Activated T-cell treated with anti-CD3 and anti-CD28 coated beads, Interleukin-2, amount 50 U/mL, for 24 hours (primary cell): Measurements from ENCODE around the gene DNA2.
A peak's percentile ranks its signal among the peaks of the same experiment; 100 is the strongest.

Experiments used
- DNase-seq: peaks from one replicate; pipeline ENCODE4 v3.0.0-alpha.2; 2020
- H3K27ac Mint-ChIP-seq: 2 replicates; pipeline ENCODE4 v1.8.0; 2020; ENCODE audit warnings: mild to moderate bottlenecking, mixed read lengths
- H3K27me3 Mint-ChIP-seq: 2 replicates; pipeline ENCODE4 v1.8.0; 2020; ENCODE audit warnings: mixed read lengths
- H3K36me3 Mint-ChIP-seq: 2 replicates; pipeline ENCODE4 v1.8.0; 2020; ENCODE audit warnings: low read depth, mixed read lengths
- H3K4me1 Mint-ChIP-seq: 2 replicates; pipeline ENCODE4 v1.8.0; 2020; ENCODE audit warnings: low read depth, mixed read lengths
- H3K4me3 Mint-ChIP-seq: 2 replicates; pipeline ENCODE4 v1.8.0; 2020; ENCODE audit warnings: mild to moderate bottlenecking, moderate library complexity, mixed read lengths
- H3K9me3 Mint-ChIP-seq: 2 replicates; pipeline ENCODE4 v1.8.0; 2020; ENCODE audit warnings: mixed read lengths

Gene DNA2

DNA sequence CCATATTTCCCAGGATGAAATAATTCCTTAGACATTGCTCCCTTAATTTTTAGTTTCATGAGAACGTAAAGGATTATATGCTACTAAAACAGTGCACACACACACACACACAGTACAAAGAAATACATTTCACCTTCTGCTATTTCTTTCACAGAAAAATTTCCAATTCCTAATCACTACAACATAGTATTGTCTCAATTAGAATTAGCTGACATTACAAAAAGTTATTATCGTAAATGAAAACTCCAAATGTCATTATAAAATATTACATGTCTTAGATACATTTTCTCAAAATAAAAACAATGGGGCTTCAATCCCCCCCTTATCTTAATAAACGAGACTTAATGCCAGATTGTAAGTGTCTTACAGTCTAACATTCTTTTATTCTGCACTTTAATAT is 52.4 kb downstream of the DNA2 start:
- H3K4me1 Mint-ChIP-seq = peaks cover 12% of the 10 kb centered on the region
- no peaks in the 10 kb centered on the region for H3K27me3 Mint-ChIP-seq
- no peak overlapping the region for H3K4me3 Mint-ChIP-seq
- no peak for DNase-seq
- H3K9me3 Mint-ChIP-seq = no peaks in the 10 kb centered on the region
- H3K27ac Mint-ChIP-seq = no peak overlapping the region
- H3K36me3 Mint-ChIP-seq = peaks cover 92% of the 10 kb centered on the region

GRCh38 chr10:68408898-68409518 is 62.8 kb downstream of the DNA2 start:
- Mint-ChIP-seq H3K27ac (no peak overlapping the region), H3K27me3 (no peaks in the 10 kb centered on the region), H3K9me3 (no peaks in the 10 kb centered on the region), H3K36me3 (peaks cover 19% of the 10 kb centered on the region), H3K4me1 (peaks cover 22% of the 10 kb centered on the region), H3K4me3 (no peak overlapping the region)
- no peak for DNase-seq

DNA sequence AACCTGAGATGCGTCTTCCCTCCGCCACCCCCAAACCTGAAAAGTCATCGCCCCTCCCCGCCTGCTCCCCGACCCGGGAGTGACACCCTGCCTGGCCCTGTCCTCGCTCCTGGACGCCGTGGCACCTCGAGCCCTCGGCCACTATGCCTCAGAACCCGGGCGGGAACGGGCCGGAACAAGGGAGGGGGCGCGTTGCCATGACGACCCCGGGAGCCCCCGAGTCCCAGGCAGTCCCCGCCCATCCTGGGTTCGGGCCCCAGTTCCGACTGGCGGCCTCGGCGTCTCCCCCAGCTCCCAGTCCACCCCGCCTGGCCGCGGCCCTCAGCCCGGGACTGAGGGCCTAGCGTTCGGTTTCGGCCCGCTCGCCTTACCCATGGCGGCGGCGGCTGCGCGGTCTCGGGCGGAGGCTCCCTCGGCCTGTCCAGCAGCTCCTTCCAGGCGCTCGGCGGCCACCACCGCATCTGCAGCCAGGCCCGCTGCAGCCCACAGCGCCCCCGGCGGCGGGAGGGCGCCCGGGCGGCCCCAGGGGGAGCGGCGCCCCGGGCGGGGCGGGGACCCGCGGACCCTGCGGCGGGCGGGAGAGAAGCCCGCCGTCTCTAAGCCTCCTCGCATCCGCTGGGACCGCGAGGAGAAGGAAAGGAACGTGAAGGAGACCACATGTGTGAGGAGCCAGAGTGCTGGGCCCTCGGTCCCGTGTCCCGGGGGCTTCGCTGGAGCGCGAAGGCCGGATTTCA is 64.8 kb downstream of the DNA2 start, which contains the start of gene RUFY2:
Gene RUFY2, minus strand, starts transcription at position 463 of the 734 bp plus-strand sequence. Its CDS starts 88 bp downstream, at position 375.
- Mint-ChIP-seq H3K27me3 (no peaks in the 10 kb centered on the region), H3K36me3 (peaks cover 8% of the 10 kb centered on the region), H3K27ac (peak within 1 kb of the TSS; percentile 87), H3K4me3 (peak within 1 kb of the TSS; percentile 88), H3K9me3 (no peaks in the 10 kb centered on the region), H3K4me1 (peaks cover 22% of the 10 kb centered on the region)
- peak; percentile 91 for DNase-seq

- H3K4me3 Mint-ChIP-seq = peak overlapping the region; percentile 88
- DNase-seq = peak; percentile 63
- H3K27me3 Mint-ChIP-seq = no peaks in the 10 kb centered on the region
- peaks cover 22% of the 10 kb centered on the region for H3K4me1 Mint-ChIP-seq
- H3K9me3 Mint-ChIP-seq = no peaks in the 10 kb centered on the region
- H3K27ac Mint-ChIP-seq = peak overlapping the region; percentile 87
- peaks cover 14% of the 10 kb centered on the region for H3K36me3 Mint-ChIP-seq
Measured at GRCh38 chr10:68406111-68406814, 65.5 kb downstream of the DNA2 start.

- Mint-ChIP-seq H3K4me1 (peaks cover 22% of the 10 kb centered on the region), H3K27ac (no peak overlapping the region), H3K27me3 (no peaks in the 10 kb centered on the region), H3K4me3 (no peak overlapping the region), H3K9me3 (no peaks in the 10 kb centered on the region), H3K36me3 (peaks cover 28% of the 10 kb centered on the region)
- DNase-seq = no peak
Measured at GRCh38 chr10:68403701-68404100, 68.1 kb downstream of the DNA2 start.

- no peak for DNase-seq
- no peaks in the 10 kb centered on the region for H3K27me3 Mint-ChIP-seq
- H3K9me3 Mint-ChIP-seq = no peaks in the 10 kb centered on the region
- peaks cover 30% of the 10 kb centered on the region for H3K36me3 Mint-ChIP-seq
- H3K27ac Mint-ChIP-seq = no peak overlapping the region
- H3K4me3 Mint-ChIP-seq = no peak overlapping the region
- H3K4me1 Mint-ChIP-seq = peaks cover 19% of the 10 kb centered on the region
Measured at GRCh38 chr10:68402276-68402675, 69.5 kb downstream of the DNA2 start.

- no peaks in the 10 kb centered on the region for H3K9me3 Mint-ChIP-seq
- no peak overlapping the region for H3K4me3 Mint-ChIP-seq
- DNase-seq = no peak
- no peaks in the 10 kb centered on the region for H3K27me3 Mint-ChIP-seq
- H3K36me3 Mint-ChIP-seq = peaks cover 56% of the 10 kb centered on the region
- H3K4me1 Mint-ChIP-seq = no peaks in the 10 kb centered on the region
- H3K27ac Mint-ChIP-seq = no peak overlapping the region
Measured at GRCh38 chr10:68397005-68397404, 74.8 kb downstream of the DNA2 start.

DNA sequence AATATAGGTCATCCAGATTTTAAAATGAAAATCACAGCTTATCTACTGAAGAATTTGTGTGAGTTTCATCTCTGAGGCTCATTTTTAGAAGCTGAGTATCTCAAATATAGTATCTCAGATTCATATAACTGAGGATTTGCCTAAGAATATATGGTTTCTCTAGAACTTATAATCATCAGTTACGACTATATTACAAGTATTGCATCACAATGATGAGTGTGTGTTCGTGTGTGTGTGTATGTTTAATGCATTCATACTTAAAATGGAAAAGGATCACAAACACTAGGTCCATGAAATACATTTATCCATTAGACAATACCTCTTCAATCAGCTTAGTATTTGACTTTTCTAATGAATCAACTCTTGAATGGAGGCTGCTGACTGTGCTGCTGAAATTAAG is 86.0 kb downstream of the DNA2 start:
- no peak overlapping the region for H3K27ac Mint-ChIP-seq
- H3K27me3 Mint-ChIP-seq = no peaks in the 10 kb centered on the region
- no peak for DNase-seq
- no peak overlapping the region for H3K4me3 Mint-ChIP-seq
- H3K36me3 Mint-ChIP-seq = peaks cover 68% of the 10 kb centered on the region
- no peaks in the 10 kb centered on the region for H3K4me1 Mint-ChIP-seq
- no peaks in the 10 kb centered on the region for H3K9me3 Mint-ChIP-seq

DNA sequence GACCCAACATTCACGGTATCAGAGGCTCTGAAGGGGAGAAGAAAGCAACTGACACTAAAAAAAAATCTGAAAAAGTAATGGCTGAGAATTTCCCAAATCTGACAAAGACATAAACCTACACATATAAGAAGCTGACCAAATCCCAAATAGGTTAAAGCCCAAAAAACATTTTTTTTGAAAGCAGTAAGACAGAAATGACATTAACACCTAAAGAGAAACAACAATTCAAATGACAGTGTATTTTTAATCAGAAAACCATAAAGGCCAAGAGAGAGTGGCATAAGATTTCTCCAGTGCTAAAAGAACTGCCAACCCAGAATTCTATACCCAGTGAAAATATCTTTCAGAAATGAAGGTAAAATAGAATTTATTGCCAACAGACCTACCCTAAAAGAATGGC is 100.2 kb downstream of the DNA2 start:
- H3K27me3 Mint-ChIP-seq = no peaks in the 10 kb centered on the region
- H3K27ac Mint-ChIP-seq = no peak overlapping the region
- peaks cover 67% of the 10 kb centered on the region for H3K36me3 Mint-ChIP-seq
- no peaks in the 10 kb centered on the region for H3K4me1 Mint-ChIP-seq
- no peak for DNase-seq
- H3K4me3 Mint-ChIP-seq = no peak overlapping the region
- H3K9me3 Mint-ChIP-seq = peaks cover 4% of the 10 kb centered on the region

GRCh38 chr10:68367121-68367520 is 104.7 kb downstream of the DNA2 start:
- Mint-ChIP-seq H3K4me1 (peaks cover 5% of the 10 kb centered on the region), H3K4me3 (no peak overlapping the region), H3K27ac (no peak overlapping the region), H3K36me3 (peaks cover 55% of the 10 kb centered on the region), H3K27me3 (no peaks in the 10 kb centered on the region), H3K9me3 (peaks cover 4% of the 10 kb centered on the region)
- DNase-seq = no peak

- Mint-ChIP-seq H3K4me3 (no peak overlapping the region), H3K36me3 (peaks cover 54% of the 10 kb centered on the region)
- no peak for DNase-seq
Measured at GRCh38 chr10:68366600-68366999, 105.2 kb downstream of the DNA2 start.

DNA sequence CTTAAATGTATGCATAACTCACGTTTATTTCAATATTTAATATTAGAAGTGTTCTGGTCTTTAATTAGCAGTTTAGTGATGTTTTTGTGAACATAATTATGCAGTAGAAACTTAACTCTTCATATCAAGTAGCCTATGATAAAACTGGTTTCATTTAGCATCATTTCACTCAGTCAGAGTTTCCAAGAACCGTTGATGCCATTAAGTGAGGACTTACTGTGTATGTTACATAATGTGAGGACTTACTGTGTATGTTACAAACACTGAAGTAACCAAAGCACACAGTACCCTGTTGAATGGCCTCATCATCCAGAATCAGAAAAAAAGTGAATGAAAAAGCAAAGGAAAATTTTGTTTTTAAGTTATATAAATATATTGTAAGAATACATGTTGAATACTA is 106.2 kb downstream of the DNA2 start:
- no peaks in the 10 kb centered on the region for H3K27me3 Mint-ChIP-seq
- no peak for DNase-seq
- peaks cover 5% of the 10 kb centered on the region for H3K4me1 Mint-ChIP-seq
- H3K4me3 Mint-ChIP-seq = no peak overlapping the region
- H3K27ac Mint-ChIP-seq = no peak overlapping the region
- H3K36me3 Mint-ChIP-seq = peaks cover 55% of the 10 kb centered on the region
- H3K9me3 Mint-ChIP-seq = no peaks in the 10 kb centered on the region

More at GRCh38 chr10:68366600-68366999, 105.2 kb downstream of the DNA2 start:
- Mint-ChIP-seq H3K4me1 (peaks cover 5% of the 10 kb centered on the region), H3K9me3 (peaks cover 2% of the 10 kb centered on the region), H3K27ac (no peak overlapping the region), H3K27me3 (no peaks in the 10 kb centered on the region)

DNA sequence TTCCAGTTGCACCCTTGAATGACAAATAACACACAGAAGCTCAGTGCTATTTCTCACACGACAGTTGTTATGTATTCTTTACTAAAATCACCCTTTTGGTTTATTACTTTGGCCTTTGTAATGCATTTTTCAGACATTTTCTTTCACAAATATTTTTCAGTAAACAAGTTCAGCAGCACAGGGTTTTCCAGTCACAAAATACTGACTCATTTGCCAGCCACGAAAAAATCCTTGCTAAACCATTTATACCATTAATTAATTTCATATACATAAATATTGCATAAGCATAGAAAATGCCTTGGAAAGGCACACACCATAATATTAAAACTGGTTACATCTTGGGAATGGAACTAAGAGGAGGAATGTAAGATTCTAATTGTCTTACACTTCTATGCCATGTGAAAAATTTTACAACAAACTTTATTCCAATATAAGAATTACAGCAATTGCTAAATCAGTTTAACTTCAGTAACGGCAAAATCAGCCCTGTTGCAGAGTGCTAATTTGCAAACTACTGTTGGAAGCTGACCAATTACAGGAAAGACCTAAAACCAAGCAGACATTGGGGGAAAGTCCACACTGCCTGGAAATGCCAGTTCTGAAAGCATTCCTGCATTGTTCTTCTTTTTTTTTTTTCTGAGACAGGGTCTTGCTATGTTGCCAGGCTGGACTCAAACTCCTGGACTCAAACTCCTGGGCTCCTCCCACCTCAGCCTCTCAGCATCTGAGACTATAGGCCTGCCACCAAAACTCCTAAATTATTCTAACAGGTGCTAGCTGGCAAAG is 107.5 kb downstream of the DNA2 start:
- H3K27me3 Mint-ChIP-seq = no peaks in the 10 kb centered on the region
- H3K9me3 Mint-ChIP-seq = no peaks in the 10 kb centered on the region
- H3K4me1 Mint-ChIP-seq = peaks cover 5% of the 10 kb centered on the region
- peaks cover 44% of the 10 kb centered on the region for H3K36me3 Mint-ChIP-seq
- H3K27ac Mint-ChIP-seq = peak overlapping the region; percentile 40
- DNase-seq = no peak
- no peak overlapping the region for H3K4me3 Mint-ChIP-seq
